GM18858 (cell line): ENCODE results near the gene GGTLC3.
"Not testable (repeated sequence)": the region's sequence is repeated elsewhere in the genome, so short reads cannot be mapped to it uniquely, and the experiment has no call there.

ENCODE experiments used
- ATAC-seq: cut with Tn5 transposase; IDR thresholded peaks from one replicate; pipeline ENCODE4 v1.9.1; 2021; ENCODE audit not compliant: unreplicated experiment

The GGTLC3 gene

GRCh38 chr22:18522762-18523161 is 4.8 kb upstream of the GGTLC3 start:
- ATAC-seq, result not testable (repeated sequence)

DNA sequence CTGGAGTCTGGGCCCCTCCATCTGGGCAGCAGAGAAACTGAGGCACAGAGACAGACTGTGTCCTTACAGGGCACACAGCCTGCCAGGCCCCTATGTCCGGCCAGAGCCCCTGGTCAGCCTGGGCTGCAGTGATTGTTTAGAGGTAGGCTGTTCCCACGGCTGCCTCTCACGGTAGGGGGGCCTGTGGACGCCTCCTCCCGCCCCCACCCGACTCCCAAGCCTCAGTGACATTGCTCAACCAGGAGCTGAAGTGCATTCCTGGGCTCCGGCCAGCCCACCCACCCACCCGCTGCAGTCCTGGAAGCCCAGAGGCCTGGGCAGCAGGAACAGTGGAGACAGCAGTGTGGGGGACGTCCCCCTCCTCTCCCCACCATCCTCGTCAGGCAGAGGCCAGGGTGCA is 4.5 kb downstream of the GGTLC3 start:
- not testable (repeated sequence) for ATAC-seq

GRCh38 chr22:18512378-18512777 is 5.6 kb downstream of the GGTLC3 start:
- not testable (repeated sequence) for ATAC-seq

GRCh38 chr22:18511327-18511726 is 6.6 kb downstream of the GGTLC3 start:
- not testable (repeated sequence) for ATAC-seq

GRCh38 chr22:18496227-18496626 is 21.7 kb downstream of the GGTLC3 start:
- not testable (repeated sequence) for ATAC-seq
